D341Med (cell line): ENCODE measurements around the gene DSCAM.
"Not testable (repeated sequence)": the region's sequence is repeated elsewhere in the genome, so short reads cannot be mapped to it uniquely, and the experiment has no call there.

Source experiments
- DNase-seq: peaks from one replicate; pipeline ENCODE4 v3.0.0; 2012; ENCODE audit warnings: low spot score

DSCAM gene

DNA sequence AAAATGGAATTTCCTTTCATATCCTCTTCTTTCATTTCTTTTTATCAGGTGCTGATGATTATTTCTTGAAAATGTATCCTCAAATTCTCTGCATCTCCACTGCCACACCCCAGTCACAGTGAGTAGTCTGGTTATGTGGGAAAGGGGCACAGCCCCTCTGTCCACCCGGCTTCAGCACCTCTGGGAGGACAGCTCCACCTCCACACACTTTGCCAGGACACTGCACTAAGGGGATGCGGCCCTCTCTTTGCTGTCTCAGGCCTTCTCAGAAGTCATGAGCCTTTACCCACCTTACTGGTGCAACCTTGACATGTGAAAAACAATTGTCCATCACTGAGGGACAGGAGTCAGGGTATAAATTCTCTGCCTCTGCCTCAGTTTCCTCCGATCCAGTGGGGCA, 546.7 kb downstream of the DSCAM start:
- no peak for DNase-seq

DNA sequence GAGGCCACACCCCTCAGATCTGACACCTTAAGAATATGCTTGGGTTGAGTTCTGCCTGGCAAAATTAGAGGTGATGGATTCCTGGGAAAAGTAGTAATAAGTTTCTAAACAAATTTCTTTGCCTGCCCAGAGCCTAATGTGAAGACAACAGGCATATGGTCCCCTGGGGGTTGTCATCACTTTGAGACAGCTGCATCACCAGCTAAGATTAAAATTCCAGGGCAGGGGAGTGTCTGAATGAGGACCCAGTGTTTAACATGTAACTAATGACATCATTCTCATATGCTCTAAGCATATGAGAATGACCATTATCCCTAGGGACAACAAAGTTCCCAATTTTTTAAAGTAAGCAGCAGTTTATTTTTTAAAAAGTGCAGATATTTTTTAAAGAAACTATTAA, 547.5 kb downstream of the DSCAM start:
- no peak for DNase-seq

DNA sequence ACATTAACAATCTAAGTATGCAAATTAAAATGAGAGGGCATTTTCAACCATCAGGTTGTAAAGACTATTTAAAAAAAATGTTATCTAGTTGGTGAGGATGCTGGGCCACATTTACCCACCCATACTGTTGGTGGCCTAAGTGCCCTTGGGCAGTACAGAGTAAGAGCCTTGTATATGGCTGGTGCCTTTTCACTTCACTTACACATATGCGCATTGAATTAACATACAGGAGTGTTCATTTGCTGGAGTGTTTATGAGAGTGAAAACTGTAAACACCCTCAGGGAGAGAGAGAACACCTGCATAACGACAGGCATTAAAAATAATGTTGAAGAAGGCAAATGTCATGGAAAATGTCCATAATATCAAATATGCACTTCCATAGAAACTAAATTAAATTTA, 552.6 kb downstream of the DSCAM start:
- no peak for DNase-seq

DNA sequence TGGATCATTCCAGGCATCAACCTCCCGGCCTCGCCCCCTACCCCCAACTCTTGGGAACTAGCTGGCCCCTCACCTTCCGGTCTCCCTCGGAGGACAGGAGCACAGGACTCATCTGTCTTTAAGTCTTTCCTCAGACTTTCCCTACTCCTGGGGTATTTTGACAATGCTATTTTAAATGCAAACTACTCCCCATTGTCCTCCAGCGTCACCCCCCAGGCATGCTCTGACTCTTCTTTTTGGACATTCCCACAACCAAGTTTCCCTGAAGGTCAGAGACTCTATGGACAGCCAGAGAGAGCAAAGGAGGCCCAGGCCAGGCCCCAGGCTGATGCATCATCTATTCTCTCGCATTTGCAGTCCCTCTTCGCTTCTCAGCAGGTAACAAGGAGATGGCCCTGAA, 555.4 kb downstream of the DSCAM start:
- DNase-seq: no peak

DNA sequence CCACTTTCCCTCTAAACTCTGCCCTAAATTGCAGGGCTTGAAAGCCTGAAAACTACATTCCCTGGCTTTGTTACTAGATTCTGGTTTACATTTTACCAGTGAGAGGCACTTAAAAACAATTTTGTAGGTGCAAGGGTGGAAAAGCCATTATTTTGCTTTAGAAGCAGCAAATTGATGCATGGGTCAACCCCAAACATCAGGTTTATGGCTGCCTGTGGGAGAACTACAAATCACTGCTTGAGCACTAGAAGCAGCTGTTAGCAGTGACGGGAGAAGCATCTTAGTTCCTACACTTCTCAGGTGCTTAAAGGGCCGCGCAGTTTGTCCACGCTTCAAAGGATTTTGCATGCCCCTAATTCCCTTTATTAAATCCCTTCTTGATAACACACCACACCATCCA, 562.5 kb downstream of the DSCAM start:
- DNase-seq: no peak

DNA sequence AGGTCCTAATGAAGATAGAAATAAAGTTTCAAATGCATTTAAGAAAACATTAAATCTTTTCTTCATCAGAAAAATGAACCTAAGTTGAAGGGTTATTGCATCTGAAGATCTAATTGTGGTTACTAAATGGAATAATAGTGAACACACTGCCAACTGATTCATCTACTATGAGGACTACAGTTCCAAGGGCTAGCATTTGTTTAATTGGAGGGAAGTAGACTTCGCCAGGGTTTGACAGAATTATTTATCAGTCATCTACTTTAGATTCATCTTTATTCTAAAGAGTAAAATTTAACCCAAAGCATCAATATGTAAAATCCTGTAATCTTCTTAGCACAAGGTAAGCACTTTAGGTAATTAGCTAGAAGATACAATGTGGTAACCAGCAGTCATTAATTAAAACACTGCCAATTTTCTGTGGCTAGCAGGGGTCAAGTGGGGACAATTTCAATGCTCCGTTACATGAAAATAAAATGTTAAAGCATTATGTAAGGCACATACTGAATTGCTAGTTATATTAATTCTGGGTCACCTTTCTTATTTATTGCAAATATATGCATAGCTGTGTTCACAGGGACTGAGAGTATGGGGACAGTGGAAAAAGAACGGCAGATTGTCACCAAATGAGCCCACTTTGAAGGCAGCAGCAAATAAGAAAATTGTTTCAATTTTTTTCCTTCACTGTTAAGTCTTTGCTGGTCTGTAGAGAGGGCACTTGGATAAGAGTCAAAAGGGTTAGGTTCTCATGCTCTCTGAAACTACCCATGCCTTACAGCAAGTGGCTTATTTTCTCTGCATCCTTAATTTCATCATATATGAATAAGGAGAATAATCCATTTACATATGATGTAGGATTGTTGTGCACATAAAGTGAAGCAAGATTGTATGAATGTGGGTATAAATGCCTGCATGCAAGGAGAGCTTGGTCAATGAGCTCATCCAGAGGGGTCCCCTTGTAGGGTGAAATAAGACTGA, 563.8 kb downstream of the DSCAM start:
- DNase-seq: no peak

DNA sequence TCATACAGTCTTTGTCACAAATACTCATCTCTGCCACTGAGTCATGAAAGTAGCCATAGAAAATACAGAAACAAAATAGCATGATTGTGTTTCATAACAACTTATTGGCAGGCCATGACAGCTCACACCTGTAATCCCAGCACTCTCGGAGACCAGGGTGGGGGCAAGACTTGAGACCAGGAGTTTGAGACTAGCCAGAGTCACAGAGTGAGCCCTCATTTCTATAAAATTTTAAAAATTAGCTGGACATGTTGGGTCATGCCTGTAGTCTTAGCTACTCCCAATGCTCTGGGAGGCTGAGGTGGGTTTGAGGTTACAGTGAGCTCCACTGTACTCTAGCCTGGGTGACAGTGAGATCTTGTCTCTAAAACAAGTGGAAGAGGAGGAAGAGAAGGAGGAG, 568.6 kb downstream of the DSCAM start:
- DNase-seq: no peak

DNA sequence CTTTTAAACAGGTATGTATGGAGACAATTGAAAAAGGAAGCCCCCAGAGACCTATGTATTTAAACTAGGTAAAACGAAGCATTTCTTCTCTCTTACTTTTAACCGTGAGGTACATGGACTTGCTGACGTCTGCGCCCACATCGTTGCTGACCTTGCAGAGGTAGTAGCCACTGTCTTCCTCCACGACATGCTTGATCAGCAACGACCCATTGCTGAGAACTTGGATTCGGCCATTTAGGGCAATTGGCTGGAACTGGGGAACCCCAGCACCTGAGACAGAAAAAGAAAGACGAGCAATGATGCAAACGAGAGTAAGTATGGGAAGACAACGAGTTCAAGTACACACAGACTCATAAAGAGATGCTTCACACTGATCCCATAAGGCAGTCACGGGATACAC, 571.0 kb downstream of the DSCAM start:
- no peak for DNase-seq

DNA sequence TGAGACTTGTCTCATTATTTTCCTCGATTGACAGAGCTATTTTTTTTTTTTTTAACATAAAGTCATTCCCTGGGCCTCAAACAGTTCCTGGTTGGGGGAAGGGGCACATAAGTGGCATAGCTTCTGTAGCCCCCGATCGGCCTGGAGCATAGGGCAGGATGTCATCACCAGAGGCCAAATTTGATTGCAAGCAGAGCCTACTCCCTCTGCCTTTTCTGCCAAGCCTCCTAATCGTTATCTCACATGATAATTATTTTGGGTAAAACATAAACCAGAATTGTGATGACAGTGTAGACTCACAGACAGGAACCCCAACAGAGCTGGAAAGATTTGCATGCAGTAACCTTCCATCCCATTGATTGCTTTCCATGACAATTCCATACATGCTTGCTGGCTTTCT, 574.9 kb downstream of the DSCAM start:
- no peak for DNase-seq

DNA sequence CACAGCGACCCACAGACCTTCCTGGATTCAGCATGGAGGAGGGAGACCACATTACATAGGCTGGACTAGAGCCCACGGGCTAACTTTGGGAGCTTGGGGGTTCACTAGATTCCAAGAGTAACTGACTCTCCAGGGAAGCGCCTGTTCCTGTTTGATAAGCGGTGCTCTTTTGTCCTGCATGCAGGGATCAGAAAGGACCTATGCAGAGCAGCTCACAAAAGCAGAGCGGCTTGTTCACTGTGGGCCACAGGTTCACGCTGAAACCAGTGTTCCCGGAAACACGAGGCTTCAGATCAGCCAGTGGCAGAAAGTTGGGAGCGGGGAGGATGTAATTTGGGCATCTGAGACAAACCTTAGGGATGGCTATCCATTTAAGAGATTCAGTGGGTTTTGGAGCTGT, 575.8 kb downstream of the DSCAM start:
- no peak for DNase-seq

DNA sequence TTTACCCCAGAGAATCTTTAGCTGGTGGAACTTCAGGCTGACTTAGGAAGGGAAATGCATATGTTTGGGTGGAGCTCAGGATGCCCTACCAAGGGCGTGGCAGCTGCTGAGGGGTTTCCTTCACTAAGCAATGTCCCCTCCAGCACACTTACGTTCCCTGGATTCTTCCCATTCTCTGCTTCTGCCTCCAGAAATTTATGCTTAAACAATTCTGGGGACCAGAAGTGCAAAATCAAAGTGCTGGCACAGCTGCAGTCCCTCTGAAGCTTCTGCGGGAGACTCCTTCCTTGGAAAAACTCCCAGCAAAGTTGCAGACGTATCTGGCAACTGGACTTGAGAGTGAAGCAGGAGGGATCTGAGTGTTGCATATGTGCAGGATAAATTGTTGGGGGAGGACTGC, 576.9 kb downstream of the DSCAM start:
- no peak for DNase-seq

DNA sequence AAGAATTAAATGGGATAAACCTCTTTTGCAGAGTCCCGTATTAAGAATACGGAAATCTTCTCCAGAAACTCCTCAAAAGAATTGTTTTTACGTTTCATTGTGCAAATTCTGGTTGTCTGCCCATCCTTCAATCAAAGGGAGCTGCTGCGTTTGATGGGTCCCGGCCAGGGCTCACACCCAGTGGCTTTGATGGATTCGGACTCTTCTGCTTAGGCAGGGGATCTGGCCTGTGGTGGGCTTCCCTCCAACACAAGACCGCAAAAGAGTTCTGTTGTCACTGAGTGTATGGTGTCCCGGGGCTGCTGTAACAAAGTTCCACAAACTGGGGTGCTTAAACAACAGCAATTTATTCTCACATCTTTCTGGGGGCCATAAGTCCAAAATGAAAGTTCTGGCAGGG, 577.7 kb downstream of the DSCAM start:
- no peak for DNase-seq

DNA sequence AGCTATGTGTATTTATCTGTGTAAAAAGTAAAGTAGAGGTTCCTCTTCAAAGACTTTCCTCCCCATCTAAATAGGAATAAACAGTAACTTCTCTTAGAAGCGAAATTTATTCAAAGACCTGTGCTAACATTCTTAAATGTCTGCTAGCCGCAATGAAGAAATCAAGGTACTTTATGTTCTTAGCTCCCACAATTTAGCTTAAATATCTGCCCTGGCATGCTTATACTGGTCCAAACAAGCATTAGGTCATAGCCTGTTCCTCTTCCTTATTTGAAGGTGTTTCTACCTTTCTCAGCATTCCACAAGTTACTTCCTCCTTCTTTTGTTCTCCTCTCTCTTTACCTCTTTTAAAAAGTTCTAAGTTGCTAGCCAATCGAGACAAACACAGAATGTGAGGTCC, 588.5 kb downstream of the DSCAM start:
- not testable (repeated sequence) for DNase-seq

DNA sequence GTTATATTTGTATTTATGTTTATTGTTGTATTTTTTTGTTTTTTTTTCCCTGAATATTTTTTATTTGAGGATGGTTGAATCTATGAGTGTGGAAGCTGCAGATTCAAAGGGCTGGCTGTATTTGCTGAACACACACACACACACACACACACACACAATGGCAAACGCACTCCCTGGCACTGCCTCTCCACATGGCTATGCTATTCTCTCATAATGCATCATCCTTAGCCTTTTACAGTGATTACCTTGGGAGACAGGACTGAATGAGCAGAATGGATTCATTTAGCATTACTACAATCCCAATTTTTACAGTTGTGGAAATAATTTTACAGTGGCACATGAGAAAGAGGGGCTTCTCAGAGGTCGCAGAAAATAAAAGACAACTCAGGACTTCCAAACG, 589.6 kb downstream of the DSCAM start:
- no peak for DNase-seq

DNA sequence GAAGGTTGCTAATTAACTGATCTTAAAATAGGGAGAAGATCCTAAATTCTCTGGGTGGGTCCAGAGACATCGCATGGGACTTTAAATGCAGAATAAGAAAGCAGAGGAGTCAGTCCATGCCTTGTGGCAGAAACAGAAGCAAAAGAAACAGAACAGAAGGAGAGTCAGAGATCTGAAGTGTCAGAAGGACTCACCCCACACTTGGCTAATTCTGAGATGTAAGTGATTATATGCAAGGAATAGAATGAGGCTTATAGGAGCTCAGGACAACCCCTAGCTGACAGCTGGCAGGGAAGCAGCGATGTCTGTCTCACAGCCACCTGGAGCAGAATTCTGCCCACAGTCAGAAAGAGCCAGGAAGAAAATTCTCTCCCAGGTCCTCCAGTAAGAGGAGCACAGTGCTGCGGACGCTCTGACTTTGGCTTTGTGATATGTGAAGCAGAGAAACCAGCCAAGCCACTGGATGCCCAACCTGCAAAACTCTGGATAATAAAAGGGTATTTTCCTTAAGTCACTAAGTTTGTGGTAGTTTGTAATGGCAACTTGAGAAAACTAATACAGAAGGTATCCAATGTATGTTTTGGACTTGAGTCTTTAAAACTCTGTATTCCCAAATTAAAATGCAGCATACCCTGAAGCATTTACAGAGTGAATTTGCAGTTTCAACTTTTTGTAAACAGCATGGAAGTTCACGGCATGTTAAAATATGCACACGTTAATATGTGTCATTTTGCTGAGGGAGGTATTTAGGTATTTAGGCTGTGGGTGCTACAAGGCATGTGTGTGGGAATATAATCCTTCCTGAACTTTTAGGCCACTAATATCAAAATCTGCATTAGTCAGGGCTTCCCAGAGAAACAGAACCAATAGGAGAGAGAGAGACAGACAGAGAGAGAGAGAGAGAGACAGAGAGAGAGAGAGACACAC, 591.2 kb downstream of the DSCAM start:
- peak; percentile 57 for DNase-seq

DNA sequence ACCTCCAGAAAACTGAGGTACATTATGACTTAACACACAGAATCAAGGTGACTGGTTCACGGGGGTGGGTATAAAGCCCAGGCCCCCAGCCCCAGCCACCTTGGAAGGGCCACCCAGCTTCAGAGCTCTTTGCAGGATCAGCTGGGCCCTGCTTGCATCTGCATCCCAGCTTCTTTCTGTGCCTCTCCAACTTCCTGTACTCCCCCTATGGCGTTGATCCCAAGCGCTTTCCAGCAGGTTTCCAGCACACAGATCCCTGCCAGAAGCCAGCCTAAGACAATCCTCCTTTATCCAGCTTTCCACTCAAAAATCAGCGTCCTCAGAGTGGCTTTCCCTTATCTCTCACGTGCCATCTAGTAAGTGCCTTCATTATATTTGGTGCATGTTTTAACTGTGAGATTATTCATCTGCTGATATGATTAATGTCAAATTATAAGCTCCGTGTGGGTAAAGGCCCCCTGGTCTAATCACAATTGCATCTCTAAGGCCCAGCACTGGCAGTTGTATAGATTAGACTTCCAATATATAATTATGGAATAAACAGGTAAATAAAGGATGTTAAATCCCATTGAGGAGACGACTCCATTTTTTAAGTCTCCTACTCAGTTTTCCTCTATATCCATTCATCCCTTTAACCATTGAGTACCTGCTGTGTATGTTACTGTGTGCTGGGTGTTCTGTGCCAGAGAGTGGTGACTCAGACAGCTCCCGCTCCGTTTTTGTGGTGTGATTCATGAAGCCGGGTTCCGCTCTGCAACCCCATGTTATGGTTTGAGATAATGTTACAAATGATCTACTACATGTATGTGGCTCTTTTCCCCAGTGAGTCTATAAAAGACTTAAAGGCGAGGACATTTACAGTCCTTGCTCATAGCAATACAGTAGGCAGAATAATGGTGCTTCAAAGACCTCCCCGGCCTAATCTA, 592.2 kb downstream of the DSCAM start:
- DNase-seq: no peak

DNA sequence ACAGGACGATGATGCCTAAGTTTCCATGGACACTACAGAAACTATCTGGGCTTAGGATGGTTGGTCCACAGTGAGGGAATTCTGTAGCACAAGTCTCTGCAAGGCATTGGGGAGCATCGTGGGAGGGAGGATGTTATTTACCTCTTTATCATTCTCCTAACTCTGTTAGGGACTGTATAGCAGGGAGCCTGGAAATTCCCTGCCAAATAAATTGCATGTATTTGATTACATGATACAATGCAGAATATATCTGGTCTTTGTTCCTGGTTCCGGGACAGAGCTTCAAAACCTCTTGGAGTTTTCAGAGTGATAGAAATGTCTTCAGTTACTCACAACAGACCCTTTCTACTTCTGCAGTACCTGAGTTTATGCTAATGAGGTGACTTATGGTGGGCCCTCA, 593.8 kb downstream of the DSCAM start:
- DNase-seq: no peak

DNA sequence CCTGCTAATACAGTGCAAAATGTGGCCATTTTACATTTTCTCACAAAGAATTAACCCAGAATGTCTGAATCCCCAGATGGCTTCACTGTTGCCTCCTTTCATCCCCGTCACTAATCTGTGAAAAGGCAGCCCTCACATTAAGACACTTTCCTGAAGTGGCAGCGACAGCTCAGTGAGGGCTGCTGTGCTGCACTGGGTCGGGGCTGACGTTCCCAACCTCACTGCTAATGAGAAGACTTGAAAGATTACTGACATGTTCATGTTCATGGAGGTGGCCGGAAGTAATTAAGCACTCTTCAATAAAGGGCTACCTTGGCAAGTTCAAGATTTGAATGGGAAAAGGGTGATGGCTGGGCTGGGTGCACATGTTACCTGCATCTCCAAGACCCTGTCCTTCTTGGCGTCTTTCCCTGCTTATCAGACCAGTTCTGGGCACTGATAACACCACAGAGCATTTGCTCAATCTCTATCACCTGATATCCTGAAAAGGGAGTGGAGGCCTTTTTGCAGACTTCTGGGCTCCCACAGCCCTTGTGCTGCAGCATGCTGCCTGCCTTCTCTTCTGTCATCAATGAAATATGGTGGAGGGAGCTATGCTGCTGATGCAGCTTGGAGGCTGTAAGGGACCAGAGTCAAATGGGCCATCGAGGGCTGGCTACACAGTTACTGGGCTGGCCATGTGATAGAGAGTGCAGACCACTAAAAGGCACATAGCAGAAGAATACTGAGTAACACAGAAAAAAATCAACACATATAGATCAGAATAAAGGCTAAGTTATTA, 596.3 kb downstream of the DSCAM start:
- DNase-seq: no peak

DNA sequence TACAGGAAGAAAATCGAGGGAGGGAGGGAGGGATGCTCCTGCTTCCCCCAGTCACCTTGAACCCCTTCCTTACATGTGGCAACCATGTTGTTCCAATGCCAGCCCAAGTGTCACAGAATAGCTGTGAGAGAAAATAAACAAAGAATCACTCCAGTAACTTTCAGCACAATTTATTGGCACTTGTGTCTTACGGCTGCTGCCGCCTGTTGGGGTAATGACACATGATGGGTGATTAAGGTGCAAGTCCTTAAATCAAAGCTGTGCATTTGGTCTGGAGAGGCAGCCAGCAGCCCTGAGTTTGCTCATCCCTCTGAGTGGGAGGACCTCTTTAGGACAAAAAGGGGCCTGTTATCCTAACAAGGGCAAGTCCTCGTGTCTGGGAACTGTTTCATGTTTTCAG, 602.0 kb downstream of the DSCAM start:
- no peak for DNase-seq

DNA sequence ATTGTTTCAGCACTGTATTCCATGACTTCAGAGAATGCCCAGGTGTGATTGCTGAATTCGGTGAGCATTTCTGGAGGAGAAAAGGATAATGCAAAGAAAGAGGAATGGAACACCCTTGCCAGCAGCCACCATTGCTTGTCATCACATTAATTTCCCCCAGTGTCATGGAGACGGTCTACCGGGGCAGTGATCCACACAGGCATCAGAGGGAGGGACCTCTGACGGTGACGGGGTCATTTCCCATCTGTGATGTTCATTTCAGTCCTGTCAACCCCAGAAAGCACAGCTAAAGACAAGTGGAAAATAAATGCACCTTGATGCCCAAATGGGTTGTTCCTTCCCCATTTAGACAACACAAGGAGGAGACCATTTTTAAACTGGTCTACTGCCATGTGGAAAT, 603.3 kb downstream of the DSCAM start:
- no peak for DNase-seq
